OCI-M2 (cell line): ENCODE results near the gene TRIM67.

Source experiments
- DNase-seq: peaks from one replicate; lab custom pipeline; 2025; ENCODE audit not compliant: unreplicated experiment; lab: John Stamatoyannopoulos, UW

Gene TRIM67

DNA sequence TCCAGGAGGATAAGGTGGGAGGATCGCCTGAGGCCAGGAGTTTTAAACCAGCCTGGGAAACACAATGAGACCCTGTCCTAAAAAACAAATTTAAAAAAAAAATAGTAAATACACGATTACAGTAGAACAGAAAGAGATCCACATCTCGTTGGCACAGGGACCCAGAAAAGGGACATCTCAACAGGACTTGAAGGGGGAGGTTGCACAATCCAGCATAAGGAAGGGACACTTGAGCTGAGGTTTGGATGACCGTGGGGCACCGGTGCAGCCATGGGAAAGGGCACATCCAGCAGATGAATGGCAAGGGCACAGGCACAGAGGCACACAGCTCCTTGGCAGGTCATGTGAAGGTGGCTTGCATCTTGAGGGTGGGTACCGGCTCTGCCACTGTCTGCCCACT lies 20.5 kb downstream of the TRIM67 start:
- DNase-seq: no peak

- no peak for DNase-seq
Measured at GRCh38 chr1:231183639-231184590, 22.1 kb downstream of the TRIM67 start.

DNA sequence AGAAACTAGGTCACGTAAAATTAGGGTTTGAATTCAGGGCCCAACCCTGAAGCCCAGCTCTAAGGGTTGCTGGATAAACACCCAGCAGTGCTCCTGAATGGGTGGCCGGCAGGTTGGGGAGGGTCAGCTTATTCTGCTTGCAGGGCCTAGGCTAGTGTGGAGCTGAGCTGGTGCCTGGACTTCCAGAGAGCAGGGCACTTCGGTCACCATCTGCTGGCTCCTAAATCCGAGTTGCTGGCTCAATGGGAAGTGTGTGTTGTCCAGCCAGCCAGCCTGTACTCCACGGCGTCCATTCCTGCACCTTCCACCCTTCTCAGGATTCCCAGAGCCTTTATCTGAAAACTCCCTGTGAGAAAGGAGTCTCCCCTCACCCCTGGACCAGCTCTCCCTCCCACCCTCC lies 23.0 kb downstream of the TRIM67 start:
- no peak for DNase-seq

- DNase-seq: no peak
Measured at GRCh38 chr1:231185391-231185790, 23.5 kb downstream of the TRIM67 start.

DNA sequence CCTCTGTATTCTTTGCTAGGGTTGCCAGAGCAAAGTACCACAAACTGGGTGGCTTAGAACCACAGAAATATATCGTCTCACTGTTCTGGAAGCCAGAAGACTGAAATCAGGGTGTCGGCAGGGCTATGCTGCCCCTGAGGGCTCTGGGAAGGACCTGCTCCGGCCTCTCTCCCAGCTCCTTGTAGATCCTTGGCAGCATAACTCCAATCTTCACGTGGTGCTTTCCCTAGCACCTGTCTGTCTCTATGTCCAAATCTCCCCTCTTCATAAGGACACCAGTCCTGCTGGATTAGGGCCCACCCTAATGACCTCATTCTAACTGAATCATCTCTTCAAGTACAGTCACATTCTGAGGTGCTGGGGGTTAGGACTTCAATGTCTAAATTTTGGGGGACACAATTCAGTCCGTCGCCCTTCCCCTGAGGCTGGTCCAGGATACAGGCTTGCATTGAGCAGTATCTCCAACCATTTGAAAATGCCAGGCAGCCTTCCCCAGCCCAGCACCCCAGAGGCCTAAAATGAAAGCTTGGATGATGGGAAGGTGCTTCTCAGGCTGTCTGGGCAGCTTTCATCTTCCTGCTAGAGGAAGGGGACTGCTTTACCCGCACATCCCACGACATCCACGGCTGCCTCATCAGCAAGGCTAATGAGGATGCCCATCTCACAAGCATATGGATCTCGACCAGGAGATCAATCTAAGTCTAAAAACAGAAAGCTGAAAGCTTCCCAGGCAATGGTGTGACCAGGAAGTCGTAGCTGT lies 24.7 kb downstream of the TRIM67 start:
- no peak for DNase-seq

GRCh38 chr1:231187571-231187970 lies 25.7 kb downstream of the TRIM67 start:
- DNase-seq: no peak

DNA sequence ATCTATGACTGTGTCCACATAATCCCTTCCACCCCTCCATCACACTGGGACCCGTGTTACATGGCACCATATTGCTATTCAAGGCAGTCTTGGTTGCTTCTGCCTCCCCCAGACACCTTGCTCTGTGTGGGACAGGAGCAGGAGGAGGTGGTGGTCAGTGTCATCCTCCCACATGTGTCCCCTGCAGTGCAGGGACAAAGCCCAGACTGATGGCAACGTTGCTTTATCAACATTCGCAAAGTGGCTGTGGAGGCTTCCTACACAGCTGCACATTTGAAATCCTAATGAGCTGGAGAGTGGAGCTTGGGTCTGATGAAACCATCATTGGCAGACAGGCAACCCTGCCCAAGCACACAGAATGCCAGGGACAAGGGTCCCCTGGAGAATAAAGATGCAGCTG lies 26.2 kb downstream of the TRIM67 start:
- DNase-seq: no peak

- DNase-seq: no peak
Measured at GRCh38 chr1:231188768-231189167, 26.9 kb downstream of the TRIM67 start.

DNA sequence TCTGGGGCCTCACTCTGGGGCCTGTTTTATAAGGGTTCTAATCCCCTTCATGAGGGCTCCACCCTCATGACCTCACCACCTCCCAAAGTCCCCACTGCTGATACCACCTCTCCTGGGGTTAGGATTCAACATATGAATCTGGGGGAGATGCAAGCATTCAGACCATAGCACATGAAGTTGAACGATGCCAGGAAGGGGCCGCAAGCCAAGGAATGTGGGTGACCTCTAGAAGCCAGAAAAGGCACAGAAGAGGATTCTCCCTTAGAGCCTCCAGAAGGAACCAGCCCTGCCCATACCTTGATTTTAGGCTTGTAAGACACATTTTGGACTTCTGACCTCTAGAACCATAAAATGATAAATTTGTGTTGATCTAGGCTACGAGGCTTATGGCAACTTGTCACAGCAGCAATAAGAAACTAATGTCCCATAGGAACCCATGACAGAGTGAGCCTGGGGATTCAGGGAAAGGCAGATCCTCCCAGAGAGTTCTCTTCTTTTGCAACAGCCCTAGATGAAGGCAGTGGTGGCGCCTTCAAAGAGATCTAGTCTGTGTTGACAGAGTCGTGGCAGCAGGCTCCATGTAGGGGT lies 27.9 kb downstream of the TRIM67 start:
- no peak for DNase-seq

DNA sequence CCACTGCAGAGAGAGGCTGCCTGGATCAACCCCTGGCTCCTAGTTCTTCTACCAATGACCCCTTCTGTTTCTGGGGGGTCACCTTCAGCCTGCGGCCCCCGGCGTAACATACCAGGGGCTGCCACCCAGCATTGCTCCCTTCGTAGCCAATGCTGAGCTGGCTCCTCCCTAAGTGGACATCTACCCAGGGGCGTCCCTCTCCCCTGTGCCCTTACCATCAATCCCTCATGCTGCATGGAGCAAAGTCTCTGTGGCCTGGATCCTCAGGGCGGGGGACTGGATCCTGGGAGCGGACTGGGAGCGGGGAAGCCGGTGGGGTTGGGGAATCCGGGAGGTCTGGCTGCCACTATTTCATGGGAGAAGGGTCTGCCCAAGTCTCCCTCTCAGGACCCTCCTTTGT lies 28.6 kb downstream of the TRIM67 start:
- no peak for DNase-seq

GRCh38 chr1:231192620-231193163 lies 30.8 kb downstream of the TRIM67 start:
- no peak for DNase-seq

GRCh38 chr1:231193710-231194340 lies 32.0 kb downstream of the TRIM67 start:
- no peak for DNase-seq

GRCh38 chr1:231194476-231194842 lies 32.6 kb downstream of the TRIM67 start:
- no peak for DNase-seq

DNA sequence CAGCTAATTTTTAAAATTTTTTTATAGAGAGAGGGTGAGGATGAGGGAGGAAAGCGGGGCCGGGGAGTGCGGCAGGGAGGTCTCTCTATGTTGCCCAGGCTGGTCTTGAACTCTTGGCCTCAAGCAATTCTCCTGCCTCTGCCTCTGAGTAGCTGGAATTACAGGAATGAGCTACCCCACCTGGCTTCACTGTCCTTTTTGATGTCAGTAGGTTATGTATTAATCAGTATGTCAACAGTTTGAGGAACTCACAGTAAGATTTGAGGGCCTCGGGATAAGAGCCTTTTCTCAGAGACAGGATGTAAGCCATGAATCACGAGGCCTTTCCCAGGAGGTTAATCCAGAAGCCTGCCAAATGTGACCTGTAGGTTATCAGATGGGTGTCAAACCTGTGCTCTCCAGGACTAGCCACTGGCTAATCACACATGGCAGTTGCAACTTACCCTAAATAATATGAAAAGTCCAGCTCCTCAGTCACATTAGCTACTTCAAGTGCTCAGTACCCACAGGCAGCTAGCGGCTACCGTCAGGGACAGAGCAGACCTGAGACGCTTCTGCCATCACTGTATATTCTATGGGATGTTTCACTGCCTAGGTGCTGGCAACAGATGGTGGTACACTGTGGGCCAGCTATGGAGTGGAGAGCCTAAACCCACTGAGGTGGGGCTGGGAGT lies 33.1 kb downstream of the TRIM67 start:
- no peak for DNase-seq

GRCh38 chr1:231196307-231196706 lies 34.4 kb downstream of the TRIM67 start:
- DNase-seq: no peak

DNA sequence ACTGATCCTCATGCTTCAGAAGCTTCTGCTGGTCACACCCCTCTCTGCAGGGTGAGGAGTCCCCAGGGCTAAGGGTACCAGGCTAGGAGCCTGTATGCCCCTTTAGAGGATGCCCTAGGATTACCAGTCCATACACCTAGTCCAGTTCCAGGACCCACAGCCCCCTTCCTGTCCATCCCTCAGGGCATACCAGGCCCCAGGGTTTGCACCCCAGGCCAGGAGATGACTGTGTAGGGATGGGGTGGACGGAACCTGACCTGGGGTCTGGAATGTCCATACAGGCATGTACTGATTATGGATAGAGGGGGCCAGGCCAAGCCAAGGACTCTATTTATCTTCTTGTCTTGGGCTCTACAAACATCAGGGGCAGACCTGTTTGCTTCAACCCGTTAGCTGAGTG lies 34.9 kb downstream of the TRIM67 start:
- DNase-seq: no peak

DNA sequence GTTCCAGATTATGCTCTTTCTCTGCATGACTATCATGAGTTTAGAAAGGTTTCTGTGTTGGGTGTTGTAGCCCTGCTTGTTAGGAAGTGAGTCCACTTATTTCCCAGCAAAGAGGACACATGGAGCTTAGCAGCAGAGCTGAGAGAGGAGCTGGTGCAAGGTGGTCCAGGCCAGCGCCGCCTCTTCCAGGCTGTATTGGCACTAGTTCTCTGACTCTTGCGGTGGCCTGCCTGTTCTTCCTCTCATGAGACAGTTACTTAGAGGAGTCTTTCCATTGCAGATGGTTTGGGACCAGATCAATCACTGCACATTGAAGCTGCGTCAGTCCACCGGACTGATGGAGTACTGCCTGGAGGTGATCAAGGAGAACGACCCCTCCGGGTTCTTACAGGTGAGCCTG lies 38.0 kb downstream of the TRIM67 start:
- no peak for DNase-seq

GRCh38 chr1:231200388-231201031 lies 38.7 kb downstream of the TRIM67 start:
- DNase-seq: no peak

GRCh38 chr1:231201375-231201978 lies 39.6 kb downstream of the TRIM67 start:
- DNase-seq: no peak
